ENCODE measurements around the gene ITIH4. TPM values are rescaled to one million over a fixed set of nuclear protein-coding genes. Genes with fewer than 3 reads are reported as not detected.
A peak's percentile ranks its signal among the peaks of the same experiment; 100 is the strongest.

ITIH4 gene
- total and polyA plus RNA-seq, 2 of the 13 experiments (the other 11 are each of a cell fraction or from before 2014, with no cell fraction given) = 2.7 to 5.3 TPM

- TF ChIP-seq, protein P1, sequence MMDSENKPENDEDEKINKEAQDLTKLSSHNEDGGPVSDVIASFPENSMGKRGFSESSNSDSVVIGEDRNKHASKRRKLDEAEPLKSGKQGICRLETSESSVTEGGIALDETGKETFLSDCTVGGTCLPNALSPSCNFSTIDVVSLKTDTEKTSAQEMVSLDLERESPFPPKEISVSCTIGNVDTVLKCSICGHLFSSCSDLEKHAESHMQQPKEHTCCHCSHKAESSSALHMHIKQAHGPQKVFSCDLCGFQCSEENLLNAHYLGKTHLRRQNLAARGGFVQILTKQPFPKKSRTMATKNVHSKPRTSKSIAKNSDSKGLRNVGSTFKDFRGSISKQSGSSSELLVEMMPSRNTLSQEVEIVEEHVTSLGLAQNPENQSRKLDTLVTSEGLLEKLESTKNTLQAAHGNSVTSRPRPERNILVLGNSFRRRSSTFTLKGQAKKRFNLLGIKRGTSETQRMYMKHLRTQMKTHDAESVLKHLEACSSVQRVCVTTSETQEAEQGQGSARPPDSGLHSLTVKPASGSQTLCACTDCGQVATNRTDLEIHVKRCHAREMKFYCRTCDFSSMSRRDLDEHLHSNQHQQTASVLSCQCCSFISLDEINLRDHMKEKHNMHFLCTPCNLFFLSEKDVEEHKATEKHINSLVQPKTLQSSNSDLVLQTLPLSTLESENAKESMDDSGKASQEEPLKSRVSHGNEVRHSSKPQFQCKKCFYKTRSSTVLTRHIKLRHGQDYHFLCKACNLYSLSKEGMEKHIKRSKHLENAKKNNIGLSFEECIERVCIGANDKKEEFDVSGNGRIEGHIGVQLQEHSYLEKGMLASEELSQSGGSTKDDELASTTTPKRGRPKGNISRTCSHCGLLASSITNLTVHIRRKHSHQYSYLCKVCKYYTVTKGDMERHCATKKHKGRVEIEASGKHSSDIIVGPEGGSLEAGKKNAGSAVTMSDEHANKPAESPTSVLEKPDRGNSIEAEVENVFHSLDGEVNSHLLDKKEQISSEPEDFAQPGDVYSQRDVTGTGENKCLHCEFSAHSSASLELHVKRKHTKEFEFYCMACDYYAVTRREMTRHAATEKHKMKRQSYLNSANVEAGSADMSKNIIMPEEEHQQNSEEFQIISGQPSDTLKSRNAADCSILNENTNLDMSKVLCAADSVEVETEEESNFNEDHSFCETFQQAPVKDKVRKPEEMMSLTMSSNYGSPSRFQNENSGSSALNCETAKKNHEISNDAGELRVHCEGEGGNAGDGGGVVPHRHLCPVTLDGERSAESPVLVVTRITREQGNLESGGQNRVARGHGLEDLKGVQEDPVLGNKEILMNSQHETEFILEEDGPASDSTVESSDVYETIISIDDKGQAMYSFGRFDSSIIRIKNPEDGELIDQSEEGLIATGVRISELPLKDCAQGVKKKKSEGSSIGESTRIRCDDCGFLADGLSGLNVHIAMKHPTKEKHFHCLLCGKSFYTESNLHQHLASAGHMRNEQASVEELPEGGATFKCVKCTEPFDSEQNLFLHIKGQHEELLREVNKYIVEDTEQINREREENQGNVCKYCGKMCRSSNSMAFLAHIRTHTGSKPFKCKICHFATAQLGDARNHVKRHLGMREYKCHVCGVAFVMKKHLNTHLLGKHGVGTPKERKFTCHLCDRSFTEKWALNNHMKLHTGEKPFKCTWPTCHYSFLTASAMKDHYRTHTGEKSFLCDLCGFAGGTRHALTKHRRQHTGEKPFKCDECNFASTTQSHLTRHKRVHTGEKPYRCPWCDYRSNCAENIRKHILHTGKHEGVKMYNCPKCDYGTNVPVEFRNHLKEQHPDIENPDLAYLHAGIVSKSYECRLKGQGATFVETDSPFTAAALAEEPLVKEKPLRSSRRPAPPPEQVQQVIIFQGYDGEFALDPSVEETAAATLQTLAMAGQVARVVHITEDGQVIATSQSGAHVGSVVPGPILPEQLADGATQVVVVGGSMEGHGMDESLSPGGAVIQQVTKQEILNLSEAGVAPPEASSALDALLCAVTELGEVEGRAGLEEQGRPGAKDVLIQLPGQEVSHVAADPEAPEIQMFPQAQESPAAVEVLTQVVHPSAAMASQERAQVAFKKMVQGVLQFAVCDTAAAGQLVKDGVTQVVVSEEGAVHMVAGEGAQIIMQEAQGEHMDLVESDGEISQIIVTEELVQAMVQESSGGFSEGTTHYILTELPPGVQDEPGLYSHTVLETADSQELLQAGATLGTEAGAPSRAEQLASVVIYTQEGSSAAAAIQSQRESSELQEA (CRISPR knock-in tag; IDR thresholded peaks at IDR 0.05; ENCODE audit: not compliant biosample characterization) = no peak
- peak; percentile 23; the same call in 1 of the 2 replicates for TF ChIP-seq ZNF143 (CRISPR knock-in tag; IDR thresholded peaks at IDR 0.05)
- peak; percentile 92 for TF ChIP-seq ZNF574 (CRISPR knock-in tag; IDR thresholded peaks at IDR 0.05)
- 0 out of 2 replicates have a peak, but pooled peaks have one; percentile 35 for TF ChIP-seq ZNF430 (CRISPR knock-in tag; IDR thresholded peaks at IDR 0.05)
- no peak for TF ChIP-seq NCOA2 (CRISPR knock-in tag; IDR thresholded peaks at IDR 0.05)
- TF ChIP-seq, protein P2, sequence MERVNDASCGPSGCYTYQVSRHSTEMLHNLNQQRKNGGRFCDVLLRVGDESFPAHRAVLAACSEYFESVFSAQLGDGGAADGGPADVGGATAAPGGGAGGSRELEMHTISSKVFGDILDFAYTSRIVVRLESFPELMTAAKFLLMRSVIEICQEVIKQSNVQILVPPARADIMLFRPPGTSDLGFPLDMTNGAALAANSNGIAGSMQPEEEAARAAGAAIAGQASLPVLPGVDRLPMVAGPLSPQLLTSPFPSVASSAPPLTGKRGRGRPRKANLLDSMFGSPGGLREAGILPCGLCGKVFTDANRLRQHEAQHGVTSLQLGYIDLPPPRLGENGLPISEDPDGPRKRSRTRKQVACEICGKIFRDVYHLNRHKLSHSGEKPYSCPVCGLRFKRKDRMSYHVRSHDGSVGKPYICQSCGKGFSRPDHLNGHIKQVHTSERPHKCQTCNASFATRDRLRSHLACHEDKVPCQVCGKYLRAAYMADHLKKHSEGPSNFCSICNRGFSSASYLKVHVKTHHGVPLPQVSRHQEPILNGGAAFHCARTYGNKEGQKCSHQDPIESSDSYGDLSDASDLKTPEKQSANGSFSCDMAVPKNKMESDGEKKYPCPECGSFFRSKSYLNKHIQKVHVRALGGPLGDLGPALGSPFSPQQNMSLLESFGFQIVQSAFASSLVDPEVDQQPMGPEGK (CRISPR knock-in tag; IDR thresholded peaks at IDR 0.05) = peak; percentile 28; the same call in 1 of the 2 replicates
- TF ChIP-seq ZFP36L1 (CRISPR knock-in tag; IDR thresholded peaks at IDR 0.05) = no peak
- no peak for TF ChIP-seq ZNF713 (CRISPR knock-in tag; IDR thresholded peaks at IDR 0.05)
- 0 out of 2 replicates have a peak, but pooled peaks have one; percentile 65 for TF ChIP-seq PHF21A (CRISPR knock-in tag; IDR thresholded peaks at IDR 0.05)
- TF ChIP-seq GATAD2A (CRISPR knock-in tag; IDR thresholded peaks at IDR 0.05) = peak; percentile 53
- peak; percentile 51 for TF ChIP-seq SAP130 (CRISPR knock-in tag; IDR thresholded peaks at IDR 0.05; ENCODE audit: low read depth)
- TF ChIP-seq IRF2 (CRISPR knock-in tag; IDR thresholded peaks at IDR 0.05) = peak; percentile 17; the same call in 1 of the 2 replicates
- peak; percentile 43; the same call in 1 of the 2 replicates for TF ChIP-seq RXRB (CRISPR knock-in tag; IDR thresholded peaks at IDR 0.05; ENCODE audit: borderline replicate concordance)
- 0 out of 2 replicates have a peak, but pooled peaks have one; percentile 20 for TF ChIP-seq ZNF274 (CRISPR knock-in tag; IDR thresholded peaks at IDR 0.05)
Measured at GRCh38 chr3:52792413-52792812, 38.1 kb downstream of the ITIH4 start (continued).

Data from HepG2 (cell line).